HepG2 (cell line): Measurements from ENCODE around the gene TNRC18. TPM values are rescaled to one million over a fixed set of nuclear protein-coding genes. Genes with fewer than 3 reads are reported as not detected.
A peak's percentile ranks its signal among the peaks of the same experiment; 100 is the strongest.

Experiments used
- ATAC-seq: fragments of 200-7000 bp; cut with Tn5 transposase; 3 replicates; pipeline ENCODE4 v1.9.1; 2020; ENCODE audit warnings: mild to moderate bottlenecking, moderate library complexity
- BruUV-seq: library from RNA; stranded (reverse); fragments of 400-500 nt; replicated peaks from 2 replicates; lab custom pipeline; 2021; lab: Mats Ljungman, UMichigan
- CTCF ChIA-PET: fragments of 300-600 bp; formaldehyde crosslinking; extraction: SDS; loops from one replicate; lab custom pipeline; 2021; ENCODE audit warnings: low total read pairs, inconsistent platforms, low intra/inter-chr PET ratio; lab: Yijun Ruan, JAX
- POLR2A ChIA-PET: fragments of 350-600 bp; sonication (Branson Sonifier 250); formaldehyde crosslinking; loops from one replicate; lab custom pipeline; 2020; ENCODE audit warnings: antibody characterized with exemption, inconsistent platforms; lab: Yijun Ruan, JAX
- DNase-seq: peaks from one replicate; pipeline ENCODE4 v3.0.0-alpha.2; 2015; ENCODE audit warnings: low spot score
- FAIRE-seq: peaks from 3 replicates; lab custom pipeline; 2011; peaks lifted over from hg19 to GRCh38; lab: Jason Lieb, UNC
- H2AFZ ChIP-seq: one replicate; pipeline ENCODE4 v1.6.1; 2011; ENCODE audit warnings: low read length, inconsistent platforms
- H3K27ac ChIP-seq: fragments of 300-600 bp; 3 replicates; pipeline ENCODE4 v1.8.0; 2011; ENCODE audit warnings: mixed run types, mild to moderate bottlenecking, mixed read lengths, low read length, inconsistent platforms; ENCODE audit not compliant: insufficient read depth; ENCODE audit errors: extremely low read length
- H3K27me3 ChIP-seq, 2 experiments: fragments of 200-600 bp in 1 of 2; 2 replicates in 1 of 2; 3 replicates in 1 of 2; pipeline versions ENCODE4 v1.6.0 to v1.8.0; 2011; ENCODE audit warnings: low read length in 2 of 2, mild to moderate bottlenecking in 2 of 2, moderate library complexity in 2 of 2, inconsistent platforms in 1 of 2; ENCODE audit not compliant: insufficient read depth in 2 of 2, control insufficient read depth in 1 of 2
- H3K36me3 ChIP-seq, 2 experiments: fragments of 200-600 bp in 1 of 2; replicated peaks in 1 of 2; 2 replicates in 1 of 2; 3 replicates in 1 of 2; pipeline versions ENCODE4 v1.5.1 to v1.8.0; 2011; ENCODE audit warnings: low read length in 2 of 2, inconsistent platforms in 1 of 2; ENCODE audit not compliant: insufficient read depth in 2 of 2, control insufficient read depth in 1 of 2
- H3K4me1 ChIP-seq: 2 replicates; pipeline ENCODE4 v1.5.1; 2012; ENCODE audit warnings: low read length, inconsistent platforms; ENCODE audit not compliant: insufficient read depth
- H3K4me2 ChIP-seq: 2 replicates; pipeline ENCODE4 v1.6.0; 2011; ENCODE audit warnings: low read depth, low read length, inconsistent platforms
- H3K4me3 ChIP-seq, 3 experiments: fragments of 200-600 bp in 1 of 3; sonication (generic), shearing (Covaris generic) in 1 of 3; replicated peaks in 1 of 3; 2 replicates each; pipeline ENCODE4 v1.5.1; 2011 to 2016; ENCODE audit warnings: low read length in 3 of 3, inconsistent platforms in 2 of 3, low read depth in 2 of 3, mild to moderate bottlenecking in 2 of 3, control low read depth in 1 of 3, mixed read lengths in 1 of 3; ENCODE audit not compliant: insufficient read depth in 1 of 3
- H3K79me2 ChIP-seq: one replicate; pipeline ENCODE4 v1.6.1; 2011; ENCODE audit warnings: low read length, inconsistent platforms; ENCODE audit not compliant: insufficient read depth
- H3K9ac ChIP-seq: 2 replicates; pipeline ENCODE4 v1.6.0; 2011; ENCODE audit warnings: mild to moderate bottlenecking, low read depth, low read length, inconsistent platforms; ENCODE audit not compliant: insufficient read depth
- H3K9me3 ChIP-seq: 2 replicates; pipeline ENCODE4 v1.5.1; 2012; ENCODE audit warnings: mild to moderate bottlenecking, low read length
- H4K20me1 ChIP-seq: 2 replicates; pipeline ENCODE4 v1.6.0; 2011; ENCODE audit warnings: inconsistent platforms, mild to moderate bottlenecking, low read length, moderate library complexity; ENCODE audit not compliant: insufficient read depth
- ARNT2 ChIP-seq: sonication (generic); formaldehyde crosslinking; IDR thresholded peaks from 2 replicates; pipeline ENCODE4 v1.8.0; 2022; ENCODE audit warnings: mild to moderate bottlenecking, low read depth, missing genetic modification reagents, moderate library complexity
- CBX5 ChIP-seq: sonication (generic); formaldehyde crosslinking; IDR thresholded peaks from 2 replicates; pipeline ENCODE4 v1.4.0; 2020; ENCODE audit warnings: missing genetic modification reagents, borderline replicate concordance
- HIVEP1 ChIP-seq: sonication (generic); formaldehyde crosslinking; IDR thresholded peaks from 2 replicates; pipeline ENCODE4 v1.4.0; 2020; ENCODE audit warnings: mild to moderate bottlenecking, missing genetic modification reagents
- NR1H2 ChIP-seq: sonication (generic); formaldehyde crosslinking; IDR thresholded peaks from 2 replicates; pipeline ENCODE4 v1.8.1; 2022; ENCODE audit warnings: low read depth, missing genetic modification reagents, borderline replicate concordance
- RARG ChIP-seq: sonication (generic); formaldehyde crosslinking; IDR thresholded peaks from 2 replicates; pipeline ENCODE4 v1.4.0; 2020; ENCODE audit warnings: low read depth, mild to moderate bottlenecking, missing genetic modification reagents
- TCF12 ChIP-seq, 2 experiments: fragments of 450-650 bp in 1 of 2; sonication (generic) in 1 of 2; formaldehyde crosslinking in 1 of 2; IDR thresholded peaks; 2 replicates each; pipeline versions ENCODE4 v1.6.1 to v1.8.0; 2017 to 2022; ENCODE audit warnings: antibody characterized with exemption in 1 of 2, mild to moderate bottlenecking in 1 of 2, missing genetic modification reagents in 1 of 2, moderate library complexity in 1 of 2
- THAP7 ChIP-seq: sonication (generic); formaldehyde crosslinking; IDR thresholded peaks from 2 replicates; pipeline ENCODE4 v1.8.1; 2023; ENCODE audit warnings: mild to moderate bottlenecking, missing genetic modification reagents
- ZNF329 ChIP-seq: sonication (generic); formaldehyde crosslinking; IDR thresholded peaks from 2 replicates; pipeline ENCODE4 v1.9.0; 2021; ENCODE audit warnings: low read depth, mild to moderate bottlenecking, missing genetic modification reagents
- WGBS: methylation state at CpG from one replicate; pipeline ENCODE4 v1.1.6; 2017; ENCODE audit warnings: low lambda C conversion rate; 5-methylcytosine and 5-hydroxymethylcytosine counted together
- in situ Hi-C: cut with HindIII; loops from 2 replicates; pipeline ENCODE4 v1.10.0; 2017; ENCODE audit warnings: low pct_unique_long_range_greater_than_20kb; ENCODE audit not compliant: extremely low pct_ligation_motif_present
- intact Hi-C: fragments of 100-400 bp; cut with micrococcal nuclease; formaldehyde crosslinking; loops from one replicate; pipeline ENCODE4 v1.10.0; 2022; ENCODE audit not compliant: unreplicated experiment
- polyA plus RNA-seq, 8 experiments: library from polyadenylated mRNA; depleted of rRNA in 3 of 8; stranded (reverse) in 7 of 8; unstranded in 1 of 8; fragments of >200 nt; fragmentation: Illumina TruSeq in 4 of 8; extraction: Trizol in 4 of 8; gene quantifications; 2 replicates each; pipeline versions ENCODE4 v1.2.1 to v1.2.3, GENCODE V29; 2011 to 2016; ENCODE audit warnings: low read depth in 4 of 8, missing spikeins in 1 of 8, mixed read lengths in 1 of 8; ENCODE audit not compliant: insufficient read depth in 1 of 8
- total RNA-seq, 5 experiments: library from RNA; depleted of rRNA; stranded (reverse); fragments of >200 nt; fragmentation: Illumina TruSeq; extraction: Trizol; gene quantifications; 2 replicates each; pipeline ENCODE4 v1.2.3, GENCODE V29; 2016; ENCODE audit warnings: low read depth in 1 of 5
- TF ChIP-seq, protein P1 (sequence below): sonication (generic); formaldehyde crosslinking; IDR thresholded peaks from 2 replicates; pipeline ENCODE4 v1.5.0; 2020; ENCODE audit warnings: missing genetic modification reagents

Gene TNRC18
- total and polyA plus RNA-seq, 2 of the 13 experiments (the other 11 are each of a cell fraction or from before 2014, with no cell fraction given), result 11.7 to 17.4 TPM

DNA sequence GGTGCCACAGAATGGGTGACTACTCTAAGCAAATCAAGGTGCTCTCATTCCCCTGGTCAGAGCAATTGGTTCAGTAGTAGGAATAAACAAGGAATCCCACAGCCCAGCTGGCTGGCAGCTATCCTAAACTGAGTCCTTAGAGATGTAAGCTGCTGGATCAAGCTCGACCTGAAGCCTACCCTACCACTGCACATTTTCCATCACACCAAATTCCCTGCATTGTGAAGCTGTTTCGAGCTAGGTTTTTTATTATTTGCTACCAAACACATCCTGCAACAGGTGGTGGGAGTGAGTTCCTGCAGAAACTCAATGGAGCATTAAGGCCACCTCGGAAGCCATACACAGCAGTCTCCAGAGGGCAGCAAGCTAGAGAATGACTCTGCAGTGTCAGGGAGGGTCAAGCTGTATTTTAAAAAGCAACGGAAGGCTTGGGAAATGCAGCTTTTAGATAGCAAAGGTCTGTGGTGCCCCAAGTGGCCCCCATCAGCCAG is 33.7 kb upstream of the TNRC18 start:
- ATAC-seq, result peak; percentile 52
- in situ Hi-C loops, result loop anchor here (25.0 kb wide), 2 partner anchors 220 to 320 kb away; no protein-coding TSS in a partner anchor
- no peak overlapping the region for H3K27ac ChIP-seq
- no peaks in the 10 kb centered on the region; a peak in 3 of 5 replicates for H3K27me3 ChIP-seq
- H3K4me3 ChIP-seq, result no peak overlapping the region
- peak; percentile 28 for FAIRE-seq
- H4K20me1 ChIP-seq, result no peaks in the 10 kb centered on the region
- intact Hi-C loops, result no loop called here
- H3K79me2 ChIP-seq, result no peaks in the 10 kb centered on the region
- H2AFZ ChIP-seq, result no peak overlapping the region
- no peak overlapping the region for H3K9ac ChIP-seq
- no peak for DNase-seq
- no peak overlapping the region for H3K4me2 ChIP-seq
- 28% methylated on average over 4 of the region's 4 CpGs for WGBS
- no peaks in the 10 kb centered on the region for H3K9me3 ChIP-seq
- H3K36me3 ChIP-seq, result no peaks in the 10 kb centered on the region
- CTCF ChIA-PET, result no interaction called here
- BruUV-seq, result no TSS peak
- TF ChIP-seq NR1H2 (no peak), HIVEP1 (CRISPR knock-in tag) (no peak), CBX5 (CRISPR knock-in tag) (no peak), ZNF329 (CRISPR knock-in tag) (peak; percentile 99), RARG (CRISPR knock-in tag) (no peak), ARNT2 (CRISPR knock-in tag) (no peak), TCF12 (IDR thresholded peaks at IDR 0.05) (no peak), TCF12 (CRISPR knock-in tag; IDR thresholded peaks at IDR 0.05) (no peak), THAP7 (no peak)
- TF ChIP-seq, protein P1, sequence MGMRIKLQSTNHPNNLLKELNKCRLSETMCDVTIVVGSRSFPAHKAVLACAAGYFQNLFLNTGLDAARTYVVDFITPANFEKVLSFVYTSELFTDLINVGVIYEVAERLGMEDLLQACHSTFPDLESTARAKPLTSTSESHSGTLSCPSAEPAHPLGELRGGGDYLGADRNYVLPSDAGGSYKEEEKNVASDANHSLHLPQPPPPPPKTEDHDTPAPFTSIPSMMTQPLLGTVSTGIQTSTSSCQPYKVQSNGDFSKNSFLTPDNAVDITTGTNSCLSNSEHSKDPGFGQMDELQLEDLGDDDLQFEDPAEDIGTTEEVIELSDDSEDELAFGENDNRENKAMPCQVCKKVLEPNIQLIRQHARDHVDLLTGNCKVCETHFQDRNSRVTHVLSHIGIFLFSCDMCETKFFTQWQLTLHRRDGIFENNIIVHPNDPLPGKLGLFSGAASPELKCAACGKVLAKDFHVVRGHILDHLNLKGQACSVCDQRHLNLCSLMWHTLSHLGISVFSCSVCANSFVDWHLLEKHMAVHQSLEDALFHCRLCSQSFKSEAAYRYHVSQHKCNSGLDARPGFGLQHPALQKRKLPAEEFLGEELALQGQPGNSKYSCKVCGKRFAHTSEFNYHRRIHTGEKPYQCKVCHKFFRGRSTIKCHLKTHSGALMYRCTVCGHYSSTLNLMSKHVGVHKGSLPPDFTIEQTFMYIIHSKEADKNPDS (CRISPR knock-in tag), result no peak
- POLR2A ChIA-PET, result no interaction called here
- H3K4me1 ChIP-seq, result peaks cover 16% of the 10 kb centered on the region
